HEK293 (cell line): ENCODE results near the gene APOL3.
"Not testable (repeated sequence)": the region's sequence is repeated elsewhere in the genome, so short reads cannot be mapped to it uniquely, and the experiment has no call there.

Source experiments
- CTCF ChIA-PET: fragments of 350-600 bp; formaldehyde crosslinking; extraction: SDS; loops from one replicate; lab custom pipeline; 2021; ENCODE audit warnings: antibody characterized with exemption; lab: Yijun Ruan, JAX
- POLR2A ChIA-PET: fragments of 300-600 bp; formaldehyde crosslinking; extraction: SDS; loops from one replicate; lab custom pipeline; 2020; ENCODE audit warnings: antibody characterized with exemption, inconsistent platforms; lab: Yijun Ruan, JAX
- H3K27ac ChIP-seq: fragments of 200-500 bp; sonication (Bioruptor generic); 2 replicates; pipeline ENCODE4 v1.5.1; 2014; ENCODE audit warnings: low read depth, low read length, control low read depth, inconsistent platforms; ENCODE audit errors: extremely low read depth
- H3K36me3 ChIP-seq, 2 experiments: fragments of 200-500 bp in 1 of 2; sonication (Bioruptor generic) in 1 of 2; 1 replicate in 1 of 2; 2 replicates in 1 of 2; pipeline ENCODE4 v1.5.1; 2014 to 2017; ENCODE audit warnings: inconsistent platforms in 2 of 2, low read length in 2 of 2; ENCODE audit not compliant: control insufficient read depth in 2 of 2, insufficient read depth in 1 of 2
- H3K4me1 ChIP-seq: fragments of 200-500 bp; sonication (Bioruptor generic); 2 replicates; pipeline ENCODE4 v1.5.1; 2014; ENCODE audit warnings: mild to moderate bottlenecking, low read length, inconsistent platforms; ENCODE audit not compliant: control insufficient read depth, insufficient read depth
- H3K4me3 ChIP-seq: 2 replicates; pipeline ENCODE4 v1.5.1; 2011; ENCODE audit warnings: low read depth, mild to moderate bottlenecking, control low read depth, low read length, moderate library complexity
- H3K9me3 ChIP-seq: fragments of 200-500 bp; sonication (Bioruptor generic); 2 replicates; pipeline ENCODE4 v1.5.1; 2014; ENCODE audit warnings: low read depth, low read length, inconsistent platforms; ENCODE audit not compliant: control insufficient read depth, insufficient read depth
- HIC1 ChIP-seq: fragments of 450-650 bp; formaldehyde crosslinking; IDR thresholded peaks from 2 replicates; pipeline ENCODE4 v1.5.1; 2016; ENCODE audit warnings: missing biosample characterization, missing genetic modification characterization
- HOXA7 ChIP-seq: sonication (generic); formaldehyde crosslinking; IDR thresholded peaks from 2 replicates; pipeline ENCODE4 v1.8.1; 2022; ENCODE audit warnings: missing genetic modification reagents, borderline replicate concordance
- SETDB1 ChIP-seq: IDR thresholded peaks from one replicate; pipeline ENCODE4 v1.6.1; 2017; ENCODE audit warnings: mild to moderate bottlenecking, low read length, moderate library complexity, mixed read lengths; ENCODE audit not compliant: insufficient read length
- ZFHX2 ChIP-seq: fragments of 450-650 bp; formaldehyde crosslinking; conservative IDR thresholded peaks from 2 replicates; pipeline ENCODE4 v1.5.1; 2016; ENCODE audit warnings: missing biosample characterization, missing genetic modification characterization
- ZNF10 ChIP-seq: fragments of 450-650 bp; formaldehyde crosslinking; IDR thresholded peaks from 2 replicates; pipeline ENCODE4 v1.5.1; 2017; ENCODE audit warnings: missing biosample characterization, missing genetic modification characterization
- ZNF23 ChIP-seq: fragments of 450-650 bp; formaldehyde crosslinking; IDR thresholded peaks from 2 replicates; pipeline ENCODE4 v1.5.1; 2016; ENCODE audit warnings: missing biosample characterization, missing genetic modification characterization, borderline replicate concordance
- ZNF529 ChIP-seq: fragments of 450-650 bp; formaldehyde crosslinking; IDR thresholded peaks from 2 replicates; pipeline ENCODE4 v1.5.1; 2017; ENCODE audit warnings: missing genetic modification characterization, missing biosample characterization; ENCODE audit not compliant: insufficient replicate concordance
- ZNF544 ChIP-seq: fragments of 450-650 bp; formaldehyde crosslinking; IDR thresholded peaks from 2 replicates; pipeline ENCODE4 v1.5.0; 2017; ENCODE audit warnings: missing biosample characterization, missing genetic modification characterization
- ZNF596 ChIP-seq: fragments of 450-650 bp; IDR thresholded peaks from 2 replicates; pipeline ENCODE4 v1.5.0; 2018; ENCODE audit warnings: missing biosample characterization, mild to moderate bottlenecking, missing genetic modification characterization, moderate library complexity
- ZNF623 ChIP-seq: fragments of 450-650 bp; formaldehyde crosslinking; IDR thresholded peaks from 2 replicates; pipeline ENCODE4 v1.5.1; 2016; ENCODE audit warnings: missing biosample characterization, missing genetic modification characterization
- ZNF629 ChIP-seq: fragments of 450-650 bp; formaldehyde crosslinking; IDR thresholded peaks from 2 replicates; pipeline ENCODE4 v1.5.1; 2017; ENCODE audit warnings: missing biosample characterization, missing genetic modification characterization
- ZNF76 ChIP-seq: fragments of 450-650 bp; formaldehyde crosslinking; IDR thresholded peaks from 2 replicates; pipeline ENCODE4; 2016; ENCODE audit warnings: low read depth, missing biosample characterization, missing genetic modification characterization, borderline replicate concordance
- TF ChIP-seq, protein P1 (sequence below): fragments of 450-650 bp; formaldehyde crosslinking; IDR thresholded peaks from 2 replicates; pipeline ENCODE4 v1.5.1; 2016; ENCODE audit warnings: missing biosample characterization, missing genetic modification characterization, low read depth
- TF ChIP-seq, protein P2 (sequence below): fragments of 450-650 bp; formaldehyde crosslinking; IDR thresholded peaks from 2 replicates; pipeline ENCODE4 v1.5.1; 2016; ENCODE audit warnings: missing biosample characterization, missing genetic modification characterization
- TF ChIP-seq, protein P3 (sequence below): fragments of 450-650 bp; formaldehyde crosslinking; IDR thresholded peaks from 2 replicates; pipeline ENCODE4 v1.5.1; 2016; ENCODE audit warnings: missing biosample characterization, missing genetic modification characterization
- TF ChIP-seq, protein P4 (sequence below): fragments of 450-650 bp; formaldehyde crosslinking; IDR thresholded peaks from 2 replicates; pipeline ENCODE4 v1.5.1; 2016; ENCODE audit warnings: missing biosample characterization, missing genetic modification characterization, borderline replicate concordance
- TF ChIP-seq, protein P5 (sequence below): fragments of 450-650 bp; formaldehyde crosslinking; IDR thresholded peaks from 2 replicates; pipeline ENCODE4 v1.5.1; 2016; ENCODE audit warnings: missing biosample characterization, missing genetic modification characterization

APOL3 gene

DNA sequence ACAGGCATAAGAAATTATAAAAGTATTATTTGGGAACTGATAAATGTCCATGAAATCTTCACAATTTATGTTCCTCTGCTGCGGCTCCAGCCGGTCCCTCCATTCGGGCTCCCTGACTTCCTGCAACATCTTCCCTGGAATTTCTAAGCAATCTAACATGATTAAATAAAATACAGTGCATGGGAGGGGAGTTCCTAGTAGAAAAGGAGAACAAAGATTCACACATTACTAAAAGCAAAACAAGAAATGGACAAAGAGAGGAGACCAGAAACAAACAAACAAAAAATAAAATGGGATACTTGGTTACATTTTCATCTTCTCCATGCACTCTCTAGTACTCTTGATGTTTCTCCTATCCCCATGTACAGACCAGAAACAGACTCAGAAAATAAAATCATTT, 49.7 kb upstream of the APOL3 start:
- Histone ChIP-seq H3K27ac (no peak overlapping the region), H3K4me3 (no peak overlapping the region), H3K4me1 (no peaks in the 10 kb centered on the region), H3K36me3 (no peaks in the 10 kb centered on the region), H3K9me3 (no peaks in the 10 kb centered on the region)
- CTCF ChIA-PET = no interaction called here
- TF ChIP-seq HIC1 (tag by site-specific recombination) (no peak), ZNF23 (tag by site-specific recombination) (no peak), ZFHX2 (tag by site-specific recombination) (no peak), ZNF623 (tag by site-specific recombination) (no peak), HOXA7 (CRISPR knock-in tag) (no peak), ZNF76 (tag by site-specific recombination) (no peak), ZNF629 (no peak), ZNF544 (tag by site-specific recombination) (no peak), ZNF596 (tag by site-specific recombination) (no peak), ZNF10 (no peak)
- TF ChIP-seq, protein P1, sequence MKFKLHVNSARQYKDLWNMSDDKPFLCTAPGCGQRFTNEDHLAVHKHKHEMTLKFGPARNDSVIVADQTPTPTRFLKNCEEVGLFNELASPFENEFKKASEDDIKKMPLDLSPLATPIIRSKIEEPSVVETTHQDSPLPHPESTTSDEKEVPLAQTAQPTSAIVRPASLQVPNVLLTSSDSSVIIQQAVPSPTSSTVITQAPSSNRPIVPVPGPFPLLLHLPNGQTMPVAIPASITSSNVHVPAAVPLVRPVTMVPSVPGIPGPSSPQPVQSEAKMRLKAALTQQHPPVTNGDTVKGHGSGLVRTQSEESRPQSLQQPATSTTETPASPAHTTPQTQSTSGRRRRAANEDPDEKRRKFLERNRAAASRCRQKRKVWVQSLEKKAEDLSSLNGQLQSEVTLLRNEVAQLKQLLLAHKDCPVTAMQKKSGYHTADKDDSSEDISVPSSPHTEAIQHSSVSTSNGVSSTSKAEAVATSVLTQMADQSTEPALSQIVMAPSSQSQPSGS (tag by site-specific recombination) = no peak
- TF ChIP-seq, protein P2, sequence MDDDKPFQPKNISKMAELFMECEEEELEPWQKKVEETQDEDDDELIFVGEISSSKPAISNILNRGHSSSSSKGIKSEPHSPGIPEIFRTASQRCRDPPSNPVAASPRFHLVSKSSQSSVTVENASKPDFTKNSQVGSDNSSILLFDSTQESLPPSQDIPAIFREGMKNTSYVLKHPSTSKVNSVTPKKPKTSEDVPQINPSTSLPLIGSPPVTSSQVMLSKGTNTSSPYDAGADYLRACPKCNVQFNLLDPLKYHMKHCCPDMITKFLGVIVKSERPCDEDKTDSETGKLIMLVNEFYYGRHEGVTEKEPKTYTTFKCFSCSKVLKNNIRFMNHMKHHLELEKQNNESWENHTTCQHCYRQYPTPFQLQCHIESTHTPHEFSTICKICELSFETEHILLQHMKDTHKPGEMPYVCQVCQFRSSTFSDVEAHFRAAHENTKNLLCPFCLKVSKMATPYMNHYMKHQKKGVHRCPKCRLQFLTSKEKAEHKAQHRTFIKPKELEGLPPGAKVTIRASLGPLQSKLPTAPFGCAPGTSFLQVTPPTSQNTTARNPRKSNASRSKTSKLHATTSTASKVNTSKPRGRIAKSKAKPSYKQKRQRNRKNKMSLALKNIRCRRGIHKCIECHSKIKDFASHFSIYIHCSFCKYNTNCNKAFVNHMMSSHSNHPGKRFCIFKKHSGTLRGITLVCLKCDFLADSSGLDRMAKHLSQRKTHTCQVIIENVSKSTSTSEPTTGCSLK (tag by site-specific recombination) = no peak
- TF ChIP-seq, protein P3, sequence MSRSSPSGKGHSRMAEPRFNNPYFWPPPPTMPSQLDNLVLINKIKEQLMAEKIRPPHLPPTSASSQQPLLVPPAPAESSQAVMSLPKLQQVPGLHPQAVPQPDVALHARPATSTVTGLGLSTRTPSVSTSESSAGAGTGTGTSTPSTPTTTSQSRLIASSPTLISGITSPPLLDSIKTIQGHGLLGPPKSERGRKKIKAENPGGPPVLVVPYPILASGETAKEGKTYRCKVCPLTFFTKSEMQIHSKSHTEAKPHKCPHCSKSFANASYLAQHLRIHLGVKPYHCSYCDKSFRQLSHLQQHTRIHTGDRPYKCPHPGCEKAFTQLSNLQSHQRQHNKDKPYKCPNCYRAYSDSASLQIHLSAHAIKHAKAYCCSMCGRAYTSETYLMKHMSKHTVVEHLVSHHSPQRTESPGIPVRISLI (tag by site-specific recombination) = no peak
- TF ChIP-seq, protein P4, sequence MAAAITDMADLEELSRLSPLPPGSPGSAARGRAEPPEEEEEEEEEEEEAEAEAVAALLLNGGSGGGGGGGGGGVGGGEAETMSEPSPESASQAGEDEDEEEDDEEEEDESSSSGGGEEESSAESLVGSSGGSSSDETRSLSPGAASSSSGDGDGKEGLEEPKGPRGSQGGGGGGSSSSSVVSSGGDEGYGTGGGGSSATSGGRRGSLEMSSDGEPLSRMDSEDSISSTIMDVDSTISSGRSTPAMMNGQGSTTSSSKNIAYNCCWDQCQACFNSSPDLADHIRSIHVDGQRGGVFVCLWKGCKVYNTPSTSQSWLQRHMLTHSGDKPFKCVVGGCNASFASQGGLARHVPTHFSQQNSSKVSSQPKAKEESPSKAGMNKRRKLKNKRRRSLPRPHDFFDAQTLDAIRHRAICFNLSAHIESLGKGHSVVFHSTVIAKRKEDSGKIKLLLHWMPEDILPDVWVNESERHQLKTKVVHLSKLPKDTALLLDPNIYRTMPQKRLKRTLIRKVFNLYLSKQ (tag by site-specific recombination) = no peak
- TF ChIP-seq, protein P5, sequence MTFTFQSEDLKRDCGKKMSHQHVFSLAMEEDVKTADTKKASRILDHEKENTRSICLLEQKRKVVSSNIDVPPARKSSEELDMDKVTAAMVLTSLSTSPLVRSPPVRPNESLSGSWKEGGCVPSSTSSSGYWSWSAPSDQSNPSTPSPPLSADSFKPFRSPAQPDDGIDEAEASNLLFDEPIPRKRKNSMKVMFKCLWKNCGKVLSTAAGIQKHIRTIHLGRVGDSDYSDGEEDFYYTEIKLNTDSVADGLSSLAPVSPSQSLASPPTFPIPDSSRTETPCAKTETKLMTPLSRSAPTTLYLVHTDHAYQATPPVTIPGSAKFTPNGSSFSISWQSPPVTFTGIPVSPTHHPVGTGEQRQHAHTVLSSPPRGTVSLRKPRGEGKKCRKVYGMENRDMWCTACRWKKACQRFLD (tag by site-specific recombination) = no peak
- POLR2A ChIA-PET = no interaction called here

DNA sequence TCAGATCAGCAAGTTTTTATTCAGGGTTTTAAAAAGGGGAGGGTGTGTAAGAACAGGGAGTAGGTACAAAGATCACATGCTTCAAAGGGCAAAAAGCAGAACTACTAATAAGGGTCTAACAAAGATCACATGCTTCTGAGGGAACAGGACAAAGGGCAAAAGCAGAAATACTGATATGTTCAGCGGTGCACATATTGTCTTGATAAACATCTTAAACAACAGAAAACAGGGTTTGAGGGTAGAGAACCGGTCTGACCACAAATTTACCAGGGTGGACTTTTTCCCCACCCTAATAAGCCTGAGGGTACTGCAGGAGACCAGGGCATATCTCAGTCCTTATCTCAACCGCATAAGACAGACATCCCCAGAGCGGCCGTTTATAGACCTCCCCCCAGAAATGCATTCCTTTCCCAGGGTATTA, 48.9 kb upstream of the APOL3 start:
- CTCF ChIA-PET = interaction anchor here (0.8 to 1.3 kb wide), 2 partner anchors 15 to 243 kb away, joined by 3 to 4 read pairs; no protein-coding TSS in a partner anchor
- H3K36me3 ChIP-seq, H3K9me3 ChIP-seq, H3K4me1 ChIP-seq, POLR2A ChIA-PET, H3K27ac ChIP-seq, H3K4me3 ChIP-seq: not testable (repeated sequence)
- TF ChIP-seq SETDB1 (peak; percentile 71), ZNF529 (tag by site-specific recombination) (peak; percentile 52)
